Measurements from ENCODE around the gene DBX1. TPM values are rescaled to one million over a fixed set of nuclear protein-coding genes. Genes with fewer than 3 reads are reported as not detected.
A peak's percentile ranks its signal among the peaks of the same experiment; 100 is the strongest.

DBX1 gene
- total and polyA plus RNA-seq, 3 experiments from 2014 or later, result not detected

- POLR2A ChIA-PET, result no interaction called here
- Mint-ChIP-seq H3K4me3 (no peak overlapping the region), H3K9me3 (peaks cover 0 to 11% (median 9%) of the 10 kb centered on the region in 5 donors), H3K4me1 (no peaks in the 10 kb centered on the region), H3K27me3 (peaks cover 30 to 61% of the 10 kb centered on the region in 2 donors), H3K36me3 (no peaks in the 10 kb centered on the region), H3K27ac (no peak overlapping the region)
- H3K9me3 ChIP-seq (ENCODE audit: low read length), result no peaks in the 10 kb centered on the region
- no peak overlapping the region for H3K4me3 ChIP-seq (ENCODE audit: low read length)
- H3K27me3 ChIP-seq (ENCODE audit: insufficient read depth, low read length, poor library complexity, severe bottlenecking), result no peaks in the 10 kb centered on the region
- H3K36me3 ChIP-seq (ENCODE audit: insufficient read depth, low read length), result no peaks in the 10 kb centered on the region
- DNase-seq, result no peak
- CTCF ChIA-PET, result no interaction called here
- H3K4me1 ChIP-seq (ENCODE audit: insufficient read depth, low read length), result no peaks in the 10 kb centered on the region
- no peak overlapping the region for H3K27ac ChIP-seq (ENCODE audit: low read depth, low read length)
Measured at GRCh38 chr11:20172721-20173447, 12.6 kb upstream of the DBX1 start.

GRCh38 chr11:20163783-20164481, 3.7 kb upstream of the DBX1 start:
- Histone ChIP-seq H3K4me1 (ENCODE audit: insufficient read depth, low read length) (peaks cover 6% of the 10 kb centered on the region), H3K9me3 (ENCODE audit: low read length) (no peaks in the 10 kb centered on the region), H3K4me3 (ENCODE audit: low read length) (no peak overlapping the region), H3K27me3 (ENCODE audit: insufficient read depth, low read length, poor library complexity, severe bottlenecking) (peaks cover 62% of the 10 kb centered on the region), H3K36me3 (ENCODE audit: insufficient read depth, low read length) (no peaks in the 10 kb centered on the region), H3K27ac (ENCODE audit: low read depth, low read length) (no peak overlapping the region)
- peak overlapping the region in 3 of 7 donors; percentile 58 to 67 (median 58) for H3K4me3 Mint-ChIP-seq
- peaks cover 0 to 3% (median 0%) of the 10 kb centered on the region in 3 donors for H3K36me3 Mint-ChIP-seq
- ChIA-PET CTCF (no interaction called here), POLR2A (no interaction called here)
- no peak for DNase-seq
- H3K9me3 Mint-ChIP-seq, result peaks cover 0 to 24% (median 10%) of the 10 kb centered on the region in 5 donors
- H3K27me3 Mint-ChIP-seq, result peaks cover 72 to 88% of the 10 kb centered on the region in 2 donors
- H3K4me1 Mint-ChIP-seq, result peaks cover 11 to 18% (median 15%) of the 10 kb centered on the region in 3 donors
- H3K27ac Mint-ChIP-seq, result peak overlapping the region in 1 of 8 donors; percentile 16

GRCh38 chr11:20162824-20163782, 2.8 kb upstream of the DBX1 start:
- Histone ChIP-seq H3K9me3 (ENCODE audit: low read length) (no peaks in the 10 kb centered on the region), H3K4me3 (ENCODE audit: low read length) (peak overlapping the region; percentile 39), H3K27ac (ENCODE audit: low read depth, low read length) (no peak overlapping the region), H3K36me3 (ENCODE audit: insufficient read depth, low read length) (no peaks in the 10 kb centered on the region), H3K27me3 (ENCODE audit: insufficient read depth, low read length, poor library complexity, severe bottlenecking) (peaks cover 70% of the 10 kb centered on the region), H3K4me1 (ENCODE audit: insufficient read depth, low read length) (peaks cover 6% of the 10 kb centered on the region)
- peaks cover 77 to 90% of the 10 kb centered on the region in 2 donors for H3K27me3 Mint-ChIP-seq
- H3K4me3 Mint-ChIP-seq, result peak overlapping the region in 5 of 7 donors; percentile 58 to 81 (median 65)
- CTCF ChIA-PET, result no interaction called here
- peak overlapping the region in 3 of 8 donors; percentile 52 to 64 (median 55) for H3K27ac Mint-ChIP-seq
- peaks cover 0 to 24% (median 16%) of the 10 kb centered on the region in 5 donors for H3K9me3 Mint-ChIP-seq
- POLR2A ChIA-PET, result no interaction called here
- peaks cover 16 to 18% (median 17%) of the 10 kb centered on the region in 3 donors for H3K4me1 Mint-ChIP-seq
- peaks cover 0 to 7% (median 0%) of the 10 kb centered on the region in 3 donors for H3K36me3 Mint-ChIP-seq
- DNase-seq, result no peak

- Histone ChIP-seq H3K36me3 (ENCODE audit: insufficient read depth, low read length) (no peaks in the 10 kb centered on the region), H3K4me3 (ENCODE audit: low read length) (no peak overlapping the region), H3K9me3 (ENCODE audit: low read length) (no peaks in the 10 kb centered on the region), H3K4me1 (ENCODE audit: insufficient read depth, low read length) (peaks cover 10% of the 10 kb centered on the region), H3K27me3 (ENCODE audit: insufficient read depth, low read length, poor library complexity, severe bottlenecking) (peaks cover 72% of the 10 kb centered on the region), H3K27ac (ENCODE audit: low read depth, low read length) (no peak overlapping the region)
- peak overlapping the region in 4 of 7 donors; percentile 8 to 72 (median 38) for H3K4me3 Mint-ChIP-seq
- peaks cover 0 to 27% (median 20%) of the 10 kb centered on the region in 5 donors for H3K9me3 Mint-ChIP-seq
- H3K36me3 Mint-ChIP-seq, result peaks cover 0 to 7% (median 0%) of the 10 kb centered on the region in 3 donors
- DNase-seq, result no peak
- no peak overlapping the region for H3K27ac Mint-ChIP-seq
- POLR2A ChIA-PET, result no interaction called here
- peaks cover 83 to 90% of the 10 kb centered on the region in 2 donors for H3K27me3 Mint-ChIP-seq
- CTCF ChIA-PET, result no interaction called here
- H3K4me1 Mint-ChIP-seq, result peaks cover 24 to 27% (median 25%) of the 10 kb centered on the region in 3 donors
Measured at GRCh38 chr11:20161923-20162744, 1.9 kb upstream of the DBX1 start.

- Histone ChIP-seq H3K27ac (ENCODE audit: low read depth, low read length) (no peak overlapping the region), H3K9me3 (ENCODE audit: low read length) (no peaks in the 10 kb centered on the region), H3K27me3 (ENCODE audit: insufficient read depth, low read length, poor library complexity, severe bottlenecking) (peaks cover 67% of the 10 kb centered on the region), H3K4me1 (ENCODE audit: insufficient read depth, low read length) (peaks cover 10% of the 10 kb centered on the region), H3K36me3 (ENCODE audit: insufficient read depth, low read length) (no peaks in the 10 kb centered on the region), H3K4me3 (ENCODE audit: low read length) (no peak overlapping the region)
- H3K27me3 Mint-ChIP-seq, result peaks cover 82 to 84% of the 10 kb centered on the region in 2 donors
- H3K36me3 Mint-ChIP-seq, result peaks cover 0 to 7% (median 0%) of the 10 kb centered on the region in 3 donors
- ChIA-PET CTCF (interaction anchor here (1.5 kb wide), 1 partner anchor 29 kb away, joined by 4 read pairs; no protein-coding TSS in a partner anchor), POLR2A (no interaction called here)
- H3K27ac Mint-ChIP-seq, result peak overlapping the region in 2 of 8 donors; percentile 66 to 72
- peaks cover 24 to 31% (median 26%) of the 10 kb centered on the region in 3 donors for H3K4me1 Mint-ChIP-seq
- H3K4me3 Mint-ChIP-seq, result no peak overlapping the region
- DNase-seq, result no peak
- peaks cover 0 to 27% (median 20%) of the 10 kb centered on the region in 5 donors for H3K9me3 Mint-ChIP-seq
Measured at GRCh38 chr11:20161230-20161918, 1.1 kb upstream of the DBX1 start.

- Histone ChIP-seq H3K27ac (ENCODE audit: low read depth, low read length) (no peak overlapping the region), H3K27me3 (ENCODE audit: insufficient read depth, low read length, poor library complexity, severe bottlenecking) (peaks cover 63% of the 10 kb centered on the region), H3K9me3 (ENCODE audit: low read length) (no peaks in the 10 kb centered on the region), H3K4me1 (ENCODE audit: insufficient read depth, low read length) (peaks cover 10% of the 10 kb centered on the region), H3K4me3 (ENCODE audit: low read length) (no peak overlapping the region), H3K36me3 (ENCODE audit: insufficient read depth, low read length) (no peaks in the 10 kb centered on the region)
- H3K27me3 Mint-ChIP-seq, result peaks cover 83 to 85% of the 10 kb centered on the region in 2 donors
- peaks cover 0 to 31% (median 23%) of the 10 kb centered on the region in 5 donors for H3K9me3 Mint-ChIP-seq
- ChIA-PET CTCF (interaction anchor here (1.5 kb wide), 1 partner anchor 27 kb away, joined by 4 read pairs; no protein-coding TSS in a partner anchor), POLR2A (no interaction called here)
- H3K4me1 Mint-ChIP-seq, result peaks cover 30 to 40% (median 35%) of the 10 kb centered on the region in 3 donors
- DNase-seq, result no peak
- peak overlapping the region in 2 of 7 donors; percentile 6 to 22 for H3K4me3 Mint-ChIP-seq
- H3K27ac Mint-ChIP-seq, result peak overlapping the region in 2 of 8 donors; percentile 49 to 72
- peaks cover 0 to 7% (median 0%) of the 10 kb centered on the region in 3 donors for H3K36me3 Mint-ChIP-seq
Measured at GRCh38 chr11:20159466-20160381, 551 bp downstream of the DBX1 start.

Data from CD8-positive, alpha-beta memory T cell (primary cell).